HUDEP-2 (cell line): ENCODE data around the gene GREB1.

ENCODE experiments used
- DNase-seq, 76 experiments: peaks; one replicate each; lab custom pipeline; 2025; ENCODE audit not compliant: unreplicated experiment in 76 of 76; lab: John Stamatoyannopoulos, UW

The GREB1 gene

DNA sequence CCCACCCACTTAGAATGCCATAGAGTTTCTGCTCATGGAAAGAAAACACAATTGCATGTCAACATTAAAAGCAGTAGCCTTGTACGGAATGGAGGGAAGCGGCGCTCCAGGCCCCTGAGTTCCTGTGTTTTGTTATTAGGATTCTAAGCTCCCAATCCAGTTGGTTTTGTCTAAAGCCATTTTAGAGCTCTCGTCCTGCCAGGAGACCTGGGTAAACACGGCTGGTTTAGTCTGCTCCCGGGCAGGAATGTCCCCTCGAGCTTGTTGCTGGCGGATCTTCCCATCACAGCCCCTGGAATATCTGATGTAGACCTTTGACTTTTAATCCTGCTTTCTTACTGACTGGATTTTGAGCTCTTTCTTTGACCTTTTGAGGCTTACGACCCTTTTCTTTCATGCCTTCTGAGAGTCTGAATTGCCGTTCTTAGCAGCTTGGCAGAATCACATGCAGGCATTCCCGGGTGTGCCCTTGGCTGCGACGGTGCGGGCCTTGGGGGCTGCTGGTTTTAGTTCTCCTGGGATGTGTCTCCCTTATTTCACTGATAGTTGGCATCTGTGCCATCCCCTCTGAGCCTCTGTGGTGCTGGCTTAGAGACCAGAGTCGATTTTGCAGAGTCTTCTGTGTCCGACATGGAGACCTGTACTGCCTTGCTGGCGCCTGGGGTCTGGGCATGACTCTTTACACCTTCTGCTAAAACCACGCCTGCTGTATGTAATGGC, 25.4 kb downstream of the GREB1 start:
- DNase-seq, result no peak

DNA sequence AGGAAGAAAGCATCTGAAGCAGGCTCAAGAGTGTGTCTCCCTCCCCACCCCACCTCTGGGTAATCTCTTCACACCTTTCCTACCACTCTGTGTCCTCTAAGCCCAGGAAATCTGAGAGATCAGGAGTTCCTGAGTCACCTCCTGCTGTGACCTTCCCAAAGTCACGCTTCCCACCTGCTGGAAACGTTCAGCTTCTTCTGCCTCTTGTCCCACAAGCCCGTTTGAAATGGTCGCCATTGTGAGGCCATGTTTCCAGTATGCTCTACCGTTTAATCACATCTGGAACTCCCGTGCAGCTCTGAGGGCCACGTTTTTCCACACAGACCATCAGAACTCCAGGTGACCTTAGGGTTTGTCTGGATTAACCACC, 25.9 kb downstream of the GREB1 start:
- no peak for DNase-seq

DNA sequence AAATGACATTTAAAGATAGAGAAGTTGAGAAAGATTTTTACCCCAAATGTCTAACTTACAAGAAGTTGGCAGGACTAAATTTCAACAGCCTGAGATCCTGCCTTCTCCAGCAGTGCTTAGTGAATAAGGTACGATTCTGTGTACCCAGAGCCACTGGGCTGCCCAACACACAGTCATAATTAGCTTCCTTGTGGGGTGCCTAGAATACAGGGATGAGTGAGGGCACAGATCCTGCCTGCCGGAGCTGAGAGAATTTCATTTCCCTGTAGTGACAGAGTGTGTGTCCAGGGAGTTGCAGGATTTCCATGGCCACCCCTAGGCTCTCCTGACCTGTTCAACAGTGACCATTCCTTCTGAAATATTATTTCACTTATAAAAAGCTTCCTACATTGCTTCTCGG, 27.0 kb downstream of the GREB1 start:
- DNase-seq, result no peak

DNA sequence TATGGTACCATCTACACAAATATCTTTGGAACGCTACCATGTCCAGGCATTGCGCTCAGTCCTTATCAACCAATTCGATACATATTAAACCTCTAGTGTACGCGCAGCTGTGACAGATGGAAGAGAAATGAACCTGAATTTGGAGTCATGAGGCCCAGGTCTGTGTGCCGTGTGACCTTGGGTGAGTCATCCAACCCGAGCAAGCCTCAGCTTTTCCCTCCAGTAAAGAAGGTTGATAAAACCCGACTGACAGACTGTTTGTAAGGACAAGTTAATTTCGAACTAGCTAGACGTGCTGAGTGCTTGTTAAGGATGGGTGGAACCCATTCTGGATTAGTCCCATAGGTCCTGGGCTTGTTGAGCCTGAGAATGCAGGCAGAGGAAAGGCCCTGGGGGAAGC, 28.2 kb downstream of the GREB1 start:
- DNase-seq, result no peak

DNA sequence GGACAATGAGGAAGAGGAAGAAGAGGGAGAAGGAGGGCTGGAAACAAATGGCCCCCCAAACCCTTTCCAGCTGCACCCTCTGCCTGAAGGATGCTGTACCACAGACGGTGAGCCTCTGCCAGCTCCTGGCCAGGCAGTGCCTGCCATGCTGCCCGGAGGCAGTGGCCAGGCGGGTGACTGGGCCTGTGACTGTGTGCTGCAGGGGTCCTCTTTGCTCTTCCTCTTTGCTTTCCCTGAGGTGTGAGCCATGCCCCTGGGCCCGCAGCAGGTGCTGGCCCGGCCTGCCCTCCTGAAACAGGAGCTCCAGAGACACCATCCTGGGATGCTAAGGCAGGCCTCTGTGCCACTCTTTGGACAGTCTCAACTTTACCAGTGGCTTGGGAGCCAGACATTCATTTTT, 28.6 kb downstream of the GREB1 start:
- no peak for DNase-seq

DNA sequence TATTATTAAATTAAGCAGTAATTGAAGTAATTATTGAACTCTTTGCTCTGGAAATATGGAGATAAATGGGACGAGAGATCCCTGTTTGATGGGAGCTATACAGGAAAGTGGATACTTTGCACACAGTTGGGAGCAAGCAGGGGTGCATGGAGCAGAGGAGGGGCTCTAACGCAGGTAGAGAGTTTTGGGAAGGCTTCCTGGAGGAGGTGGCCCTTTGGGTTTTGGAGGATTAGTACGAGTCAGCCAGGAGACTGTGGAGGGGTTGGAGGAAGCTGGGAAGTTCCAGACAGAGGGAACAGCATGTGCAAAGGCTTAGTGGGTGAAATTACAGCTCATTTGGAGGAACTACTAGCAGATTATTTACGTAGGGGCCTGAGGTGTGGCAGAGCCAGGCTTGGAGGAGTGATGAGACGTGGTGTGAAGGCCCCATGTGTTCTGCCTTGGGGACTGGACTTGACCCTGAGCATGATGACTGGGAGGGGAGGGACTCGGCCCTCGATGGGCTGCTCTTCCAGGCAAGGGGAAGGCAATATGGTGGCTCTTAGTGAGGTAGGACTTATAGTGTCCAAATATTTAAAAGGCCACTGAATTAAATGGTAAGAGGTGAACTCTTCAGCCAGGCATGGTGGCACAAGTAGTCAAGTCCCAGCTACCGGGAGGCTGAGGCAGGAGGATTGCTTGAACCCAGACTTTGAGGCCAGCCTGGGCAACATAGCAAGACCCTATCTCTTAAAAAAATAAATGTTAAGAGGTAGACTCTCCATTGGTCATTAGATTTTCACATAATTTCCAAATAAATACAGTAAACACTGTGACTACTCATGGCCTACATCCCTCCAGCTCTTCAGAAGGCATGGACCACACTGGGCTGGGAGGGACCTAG, 30.2 kb downstream of the GREB1 start:
- no peak for DNase-seq

DNA sequence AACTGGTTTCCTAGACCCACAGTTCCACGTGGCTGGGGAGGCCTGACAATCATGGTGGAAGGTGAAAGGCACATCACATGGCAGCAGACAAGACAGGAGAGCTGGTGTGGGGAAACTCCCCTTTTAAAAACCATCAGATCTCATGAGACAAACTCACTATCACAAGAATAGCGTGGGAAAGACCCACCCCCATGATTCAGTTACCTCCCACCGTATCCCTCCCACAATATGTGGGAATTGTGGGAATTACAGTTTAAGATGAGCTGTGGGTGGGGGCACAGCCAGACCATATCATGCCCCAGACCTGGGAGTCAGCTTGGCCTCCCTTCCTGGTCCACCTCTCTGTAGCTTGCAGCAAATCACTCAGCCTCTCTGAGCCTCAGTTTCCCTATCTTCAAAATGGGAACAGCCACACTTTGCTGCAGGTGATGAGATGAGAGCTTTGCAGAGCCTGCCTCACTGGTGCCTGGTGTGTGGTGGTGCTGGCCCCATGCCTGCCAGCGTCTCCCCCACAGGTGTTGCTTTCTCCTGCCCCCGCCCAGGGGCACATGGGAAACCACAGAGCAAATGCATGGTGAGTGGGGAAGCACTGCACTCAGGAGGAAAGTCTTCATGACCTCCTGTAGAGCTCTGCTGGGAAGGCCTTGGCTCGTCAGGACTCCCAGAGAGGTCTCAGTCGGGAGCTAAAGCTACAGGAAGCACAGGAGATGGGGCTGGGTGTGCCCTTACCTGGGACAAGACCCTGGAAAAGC, 31.1 kb downstream of the GREB1 start:
- no peak for DNase-seq

DNA sequence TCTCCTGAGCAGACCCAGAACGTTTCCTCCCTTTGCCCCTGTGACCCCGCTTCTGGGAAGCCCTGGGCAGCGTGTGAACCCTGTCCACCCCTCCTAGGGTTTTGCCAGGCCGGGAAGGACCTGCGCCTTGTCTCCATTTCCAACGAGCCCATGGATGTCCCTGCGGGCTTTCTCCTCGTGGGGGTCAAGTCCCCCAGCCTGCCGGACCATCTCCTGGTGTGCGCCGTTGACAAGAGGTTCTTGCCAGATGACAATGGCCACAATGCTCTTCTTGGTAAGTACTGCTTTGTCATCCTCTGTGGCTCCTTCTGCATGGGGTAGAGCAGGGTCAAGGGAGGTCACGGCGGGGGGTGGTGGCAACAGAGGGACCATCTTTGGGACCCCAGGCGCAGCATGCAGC, 32.5 kb downstream of the GREB1 start:
- DNase-seq, result no peak

DNA sequence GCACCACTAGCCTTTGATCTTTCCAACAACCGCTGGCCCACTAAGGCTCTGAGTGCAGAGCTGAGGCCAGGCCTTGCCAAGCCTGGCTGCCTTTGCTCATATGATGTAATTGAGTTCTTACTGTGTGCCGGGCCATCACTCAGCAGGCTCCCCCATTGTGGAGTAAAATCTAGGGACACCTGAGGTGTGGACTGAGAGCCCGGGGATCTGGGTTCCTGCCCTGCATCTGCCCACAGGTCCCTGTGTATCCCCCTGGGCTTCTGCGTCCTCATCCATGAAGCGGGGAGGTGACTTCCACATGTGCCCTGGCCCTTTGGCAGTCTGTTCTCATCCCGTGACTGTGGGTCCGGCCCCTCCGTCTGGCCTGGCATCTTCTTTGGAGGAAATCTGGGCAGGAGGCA, 33.8 kb downstream of the GREB1 start:
- DNase-seq, result no peak

DNA sequence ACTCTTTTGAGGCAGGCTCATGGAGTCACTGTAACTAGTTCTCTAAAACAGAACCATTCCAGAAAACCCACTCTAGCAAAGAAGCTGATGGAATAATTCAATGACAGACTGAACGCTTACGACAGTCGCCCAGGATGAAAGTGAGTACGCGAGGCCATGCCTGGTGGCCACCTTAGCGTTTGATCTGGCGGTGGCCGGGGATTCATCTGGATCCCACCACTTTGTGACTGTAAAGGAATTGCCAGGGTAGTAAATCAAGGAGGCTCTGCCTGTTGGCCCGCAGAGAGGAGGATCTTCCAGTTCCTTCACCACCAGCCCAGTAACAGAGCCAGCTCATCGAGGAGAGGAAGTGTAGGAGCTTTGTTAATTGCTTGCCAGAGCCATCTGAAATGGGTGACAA, 34.6 kb downstream of the GREB1 start:
- no peak for DNase-seq

DNA sequence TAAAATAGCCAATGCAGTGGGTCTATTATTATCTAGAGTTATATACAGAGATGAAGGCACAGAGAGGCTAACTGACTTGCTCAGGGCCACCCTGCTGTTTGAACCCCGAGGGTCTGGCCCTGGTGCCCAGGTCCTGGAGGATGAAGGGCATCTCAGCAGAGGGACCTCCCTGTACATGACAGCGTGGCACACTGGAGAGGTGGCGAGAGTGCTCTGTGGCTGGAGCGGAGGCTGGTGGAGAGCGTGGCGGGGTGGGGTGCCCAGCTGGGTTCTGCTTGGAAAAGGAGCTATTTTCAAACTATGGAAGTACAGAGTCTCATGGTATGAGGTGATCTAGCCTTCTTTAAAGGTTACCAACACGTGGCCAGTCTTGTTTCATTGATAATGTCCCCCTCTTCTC, 35.8 kb downstream of the GREB1 start:
- DNase-seq, result no peak

DNA sequence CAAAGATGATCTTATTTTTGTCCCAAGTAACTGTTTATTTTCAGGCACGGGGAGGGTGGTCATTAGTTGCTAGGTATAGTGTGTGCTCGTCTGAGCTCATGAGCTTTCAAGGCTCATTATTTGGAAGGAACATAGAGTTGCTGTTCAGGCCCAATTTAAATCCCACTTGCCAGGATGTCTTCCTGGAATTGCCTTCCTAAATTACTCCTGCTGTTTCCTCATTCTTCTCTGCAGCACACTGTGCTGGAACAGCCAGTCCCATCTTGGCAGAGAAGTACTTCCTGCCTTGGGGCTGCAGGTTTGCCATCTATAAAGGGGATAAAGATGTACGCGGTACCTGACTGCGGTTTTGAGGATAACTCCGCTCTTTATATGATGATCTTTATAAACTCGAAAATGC, 37.3 kb downstream of the GREB1 start:
- no peak for DNase-seq

DNA sequence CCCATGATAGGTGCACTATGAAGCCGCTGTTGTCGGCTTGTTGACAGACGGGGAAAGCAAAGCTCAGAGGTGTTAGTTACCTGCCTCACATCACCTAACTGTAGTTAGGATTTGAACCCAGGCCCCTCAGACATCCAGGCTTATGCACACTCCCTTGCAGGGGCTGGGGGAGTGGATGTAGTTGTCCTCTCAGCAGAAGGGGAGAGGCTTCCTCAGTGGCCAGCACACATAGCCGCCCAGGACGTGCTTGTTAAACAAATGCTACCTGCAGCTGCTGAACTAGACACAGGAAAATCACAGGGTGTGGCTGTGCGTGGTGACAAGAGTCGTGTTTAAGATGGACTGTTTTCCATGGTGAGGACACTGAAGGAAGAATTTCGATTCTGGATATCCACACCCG, 39.2 kb downstream of the GREB1 start:
- DNase-seq, result no peak

DNA sequence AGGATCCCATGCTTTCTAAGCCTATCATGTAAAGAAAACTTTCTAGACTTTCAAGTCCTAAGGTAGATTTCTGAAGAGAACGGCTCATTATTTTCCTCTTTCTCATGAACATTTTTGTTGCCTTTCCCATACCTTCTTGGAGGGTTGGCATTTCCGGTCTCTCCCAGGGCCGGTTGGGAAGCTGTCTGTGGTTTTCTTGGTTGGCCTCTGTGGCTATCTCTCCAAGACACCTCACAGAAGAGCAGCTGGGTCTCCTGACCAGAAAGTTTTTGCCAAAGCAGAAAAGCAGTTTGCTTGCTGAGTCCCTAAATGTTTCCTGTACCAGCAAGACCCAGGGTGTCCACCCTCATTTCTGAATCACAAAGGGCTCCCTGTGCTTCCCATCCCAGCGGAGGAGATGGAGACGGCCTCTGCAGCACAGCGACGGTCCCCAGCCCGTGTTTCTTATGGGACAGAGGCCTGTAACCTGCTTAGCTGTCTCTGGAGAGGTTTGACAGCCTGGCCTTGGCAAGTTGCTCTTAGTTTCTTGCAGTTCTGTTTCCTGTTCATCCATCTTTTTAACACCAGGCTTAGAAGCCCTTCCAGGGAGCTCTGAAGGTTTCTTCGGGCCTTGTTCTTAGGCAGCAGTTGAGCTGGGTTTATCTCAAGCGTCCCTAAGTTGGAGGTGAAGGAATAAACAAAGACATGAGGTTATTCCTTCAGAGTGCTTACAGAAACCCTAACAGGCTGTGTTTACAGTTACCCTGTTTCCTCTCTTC, 39.8 kb downstream of the GREB1 start:
- no peak for DNase-seq

DNA sequence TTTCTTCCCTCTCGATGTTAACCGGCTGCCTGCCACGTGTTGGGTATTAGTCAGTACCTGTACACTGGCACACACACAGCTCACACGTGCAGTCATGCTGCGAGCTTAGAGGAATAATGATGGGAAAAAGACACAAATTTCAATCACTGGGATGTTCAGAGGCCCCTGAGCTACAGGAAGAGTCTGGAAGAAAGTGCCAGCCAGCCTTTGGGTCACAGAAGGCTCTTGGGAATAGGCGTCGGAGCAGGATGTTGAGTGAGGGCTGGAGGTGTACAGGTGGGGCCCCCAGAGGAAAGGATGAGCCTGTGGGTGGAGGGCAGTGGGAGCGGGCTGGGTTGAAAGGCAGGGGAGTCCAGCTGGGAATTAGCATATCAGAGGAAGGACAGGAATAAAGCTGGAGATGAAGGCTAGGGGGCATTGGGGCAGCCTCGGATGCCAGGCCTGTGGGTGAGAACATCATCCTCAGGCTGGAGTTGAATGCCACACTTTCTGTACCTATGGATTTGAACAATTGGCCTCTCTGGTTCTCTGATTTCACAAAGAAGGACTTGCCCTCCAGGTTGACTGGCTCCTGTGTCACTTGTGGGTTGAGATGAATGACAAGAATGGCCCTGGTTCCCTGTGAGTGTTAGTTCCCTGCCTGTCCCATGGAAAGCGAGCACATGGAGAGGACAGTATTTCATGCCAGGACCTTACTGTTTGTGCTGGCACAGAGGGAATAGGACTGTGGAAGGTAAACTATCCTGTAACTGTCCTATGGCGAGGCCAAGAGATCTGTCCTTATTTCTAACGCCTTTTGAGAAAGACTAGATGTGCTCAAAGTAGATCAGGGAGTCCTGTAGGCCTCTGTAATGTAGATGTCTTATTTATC, 40.6 kb downstream of the GREB1 start:
- DNase-seq, result no peak

DNA sequence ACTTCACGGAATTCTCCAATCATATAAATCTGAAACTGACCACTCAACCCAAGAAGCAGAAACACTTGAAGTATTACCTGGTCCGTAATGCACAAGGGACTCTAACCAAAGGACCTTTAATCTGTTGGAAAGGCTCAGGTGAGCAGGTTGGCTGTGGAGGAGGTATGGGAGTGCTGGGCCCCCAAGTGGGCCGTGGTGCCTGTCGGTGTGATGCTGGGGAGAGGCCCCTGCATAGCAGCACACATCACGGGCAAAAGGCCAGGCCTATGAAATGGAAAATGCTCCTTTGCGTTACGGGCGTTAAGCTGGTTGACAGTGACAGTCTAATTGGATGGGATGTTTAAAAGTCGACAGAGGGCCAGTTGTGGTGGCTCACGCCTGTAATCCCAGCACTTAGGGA, 42.6 kb downstream of the GREB1 start:
- no peak for DNase-seq

DNA sequence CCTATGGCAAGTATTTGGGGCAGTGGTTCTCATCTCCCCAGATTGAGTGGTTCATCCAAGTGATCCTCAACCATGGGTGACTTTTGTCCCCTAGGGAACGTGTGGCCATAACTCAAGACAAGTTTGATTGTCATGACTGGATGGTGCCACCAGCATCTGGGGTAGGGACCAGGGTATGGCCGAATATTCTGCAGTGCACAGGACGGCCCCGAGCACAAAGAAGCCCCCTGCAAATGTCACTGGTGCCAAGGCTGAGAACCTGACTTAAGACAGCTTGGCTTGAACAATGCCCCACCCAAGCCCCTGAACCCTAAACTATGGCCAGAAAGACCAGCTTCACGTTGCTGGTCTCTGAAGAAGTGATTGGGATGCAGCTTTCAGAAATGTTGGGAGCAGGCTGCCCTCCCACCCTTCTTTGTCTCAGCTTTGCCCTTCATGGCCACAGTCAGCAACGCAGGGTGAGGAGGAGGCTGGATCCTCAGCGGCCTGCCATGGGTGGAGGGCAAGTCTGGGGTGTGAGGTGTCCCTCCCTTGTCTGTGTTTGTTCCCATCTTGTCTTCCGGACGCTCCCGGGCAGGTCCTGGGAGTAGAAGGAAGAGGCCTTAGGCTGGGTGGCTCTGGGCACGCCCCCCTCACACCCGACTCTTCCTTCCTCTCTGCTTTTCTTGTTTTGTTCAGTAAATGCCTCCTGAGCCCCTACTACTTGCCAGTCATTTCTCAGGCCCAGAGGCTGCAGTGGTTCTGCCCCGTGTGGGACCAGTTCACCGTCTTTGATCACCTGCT, 43.4 kb downstream of the GREB1 start:
- DNase-seq, result no peak

DNA sequence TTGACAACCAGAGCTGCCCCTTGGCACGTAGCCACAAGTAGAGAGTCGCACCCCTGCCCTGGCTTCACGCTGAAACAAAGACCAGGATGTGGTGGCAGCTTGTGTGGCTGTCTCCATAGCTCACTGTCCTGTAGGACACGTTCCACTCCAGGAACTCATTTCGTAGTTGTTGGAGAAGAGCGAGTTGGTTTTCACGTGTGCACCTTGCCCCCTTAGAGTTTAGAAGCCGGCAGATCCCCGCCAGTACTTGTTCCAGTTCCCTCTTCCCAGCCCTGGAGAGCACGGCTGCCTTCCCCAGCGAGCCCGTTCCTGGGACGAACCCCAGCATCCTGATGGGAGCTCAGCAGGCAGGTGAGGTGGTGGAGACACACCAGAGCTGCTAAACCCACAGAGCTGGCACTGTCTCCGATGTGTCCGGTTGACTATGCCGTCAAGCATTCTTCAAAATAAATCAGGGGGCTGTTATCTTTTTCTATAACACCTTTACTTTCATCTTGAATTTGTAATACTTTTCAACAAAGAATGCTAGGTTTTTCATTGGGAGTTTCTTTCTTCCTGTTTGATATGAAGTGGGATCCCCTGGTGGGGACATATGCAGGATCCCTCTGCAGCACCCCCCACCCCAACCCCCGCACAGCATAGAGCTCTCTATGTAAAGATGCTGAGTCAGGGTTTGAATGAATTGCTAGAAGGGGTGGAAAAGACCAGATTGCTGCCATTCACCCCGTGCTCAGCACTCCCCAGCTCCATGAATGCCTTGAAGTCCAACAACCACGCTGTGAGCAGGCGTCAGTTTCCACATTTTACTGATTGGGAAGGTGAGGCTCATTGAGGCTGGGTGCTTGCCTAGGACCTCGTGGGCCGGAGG, 44.5 kb downstream of the GREB1 start:
- no peak for DNase-seq
